Tibial nerve (tissue), 4 donors: Measurements from ENCODE around the gene TCP11.

Source experiments
- EP300 ChIP-seq, 2 donors: sonication (generic); formaldehyde crosslinking; IDR thresholded peaks; one replicate each; pipeline ENCODE4 v1.6.1; 2017; ENCODE audit warnings: antibody characterized with exemption in 2 of 2, mild to moderate bottlenecking in 1 of 2
- POLR2A ChIP-seq, 2 donors: fragments of 450-650 bp; IDR thresholded peaks; one replicate each; pipeline ENCODE4 v1.6.1; 2017; ENCODE audit warnings: antibody characterized with exemption in 2 of 2, mild to moderate bottlenecking in 2 of 2, moderate library complexity in 2 of 2
- TF ChIP-seq, protein P1 (sequence below), 5 experiments: fragments of 200-600 bp in 3 of 5; fragments of 450-650 bp in 2 of 5; sonication (generic) in 3 of 5; IDR thresholded peaks; one replicate each; pipeline ENCODE4 v1.5.1; 2016 to 2019; ENCODE audit warnings: antibody characterized with exemption in 5 of 5, mild to moderate bottlenecking in 3 of 5, moderate library complexity in 2 of 5

- TF ChIP-seq, protein P1, sequence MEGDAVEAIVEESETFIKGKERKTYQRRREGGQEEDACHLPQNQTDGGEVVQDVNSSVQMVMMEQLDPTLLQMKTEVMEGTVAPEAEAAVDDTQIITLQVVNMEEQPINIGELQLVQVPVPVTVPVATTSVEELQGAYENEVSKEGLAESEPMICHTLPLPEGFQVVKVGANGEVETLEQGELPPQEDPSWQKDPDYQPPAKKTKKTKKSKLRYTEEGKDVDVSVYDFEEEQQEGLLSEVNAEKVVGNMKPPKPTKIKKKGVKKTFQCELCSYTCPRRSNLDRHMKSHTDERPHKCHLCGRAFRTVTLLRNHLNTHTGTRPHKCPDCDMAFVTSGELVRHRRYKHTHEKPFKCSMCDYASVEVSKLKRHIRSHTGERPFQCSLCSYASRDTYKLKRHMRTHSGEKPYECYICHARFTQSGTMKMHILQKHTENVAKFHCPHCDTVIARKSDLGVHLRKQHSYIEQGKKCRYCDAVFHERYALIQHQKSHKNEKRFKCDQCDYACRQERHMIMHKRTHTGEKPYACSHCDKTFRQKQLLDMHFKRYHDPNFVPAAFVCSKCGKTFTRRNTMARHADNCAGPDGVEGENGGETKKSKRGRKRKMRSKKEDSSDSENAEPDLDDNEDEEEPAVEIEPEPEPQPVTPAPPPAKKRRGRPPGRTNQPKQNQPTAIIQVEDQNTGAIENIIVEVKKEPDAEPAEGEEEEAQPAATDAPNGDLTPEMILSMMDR (IDR thresholded peaks at IDR 0.05) = no peak
- TF ChIP-seq POLR2A (IDR thresholded peaks at IDR 0.05) = no peak
- TF ChIP-seq EP300 (IDR thresholded peaks at IDR 0.05) = no peak
These were observed 48.1 kb downstream of the TCP11 start for GRCh38 chr6:35093118-35093445.
